NCI-H774 (cell line): ENCODE data around the gene SRSF10.
"Not testable (repeated sequence)": the region's sequence is repeated elsewhere in the genome, so short reads cannot be mapped to it uniquely, and the experiment has no call there.

ENCODE experiments used
- DNase-seq: peaks from one replicate; lab custom pipeline; 2025; lab: John Stamatoyannopoulos, UW

Gene SRSF10

GRCh38 chr1:23958810-23959460 lies 21.2 kb downstream of the SRSF10 start:
- peak; percentile 70 for DNase-seq

- DNase-seq: not testable (repeated sequence)
Observed at GRCh38 chr1:23958040-23958809, 21.9 kb downstream of the SRSF10 start.

GRCh38 chr1:23957096-23957495 lies 23.0 kb downstream of the SRSF10 start:
- no peak for DNase-seq

GRCh38 chr1:23953020-23953419 lies 27.1 kb downstream of the SRSF10 start:
- no peak for DNase-seq

GRCh38 chr1:23947366-23947765 lies 32.8 kb downstream of the SRSF10 start:
- DNase-seq: no peak

DNA sequence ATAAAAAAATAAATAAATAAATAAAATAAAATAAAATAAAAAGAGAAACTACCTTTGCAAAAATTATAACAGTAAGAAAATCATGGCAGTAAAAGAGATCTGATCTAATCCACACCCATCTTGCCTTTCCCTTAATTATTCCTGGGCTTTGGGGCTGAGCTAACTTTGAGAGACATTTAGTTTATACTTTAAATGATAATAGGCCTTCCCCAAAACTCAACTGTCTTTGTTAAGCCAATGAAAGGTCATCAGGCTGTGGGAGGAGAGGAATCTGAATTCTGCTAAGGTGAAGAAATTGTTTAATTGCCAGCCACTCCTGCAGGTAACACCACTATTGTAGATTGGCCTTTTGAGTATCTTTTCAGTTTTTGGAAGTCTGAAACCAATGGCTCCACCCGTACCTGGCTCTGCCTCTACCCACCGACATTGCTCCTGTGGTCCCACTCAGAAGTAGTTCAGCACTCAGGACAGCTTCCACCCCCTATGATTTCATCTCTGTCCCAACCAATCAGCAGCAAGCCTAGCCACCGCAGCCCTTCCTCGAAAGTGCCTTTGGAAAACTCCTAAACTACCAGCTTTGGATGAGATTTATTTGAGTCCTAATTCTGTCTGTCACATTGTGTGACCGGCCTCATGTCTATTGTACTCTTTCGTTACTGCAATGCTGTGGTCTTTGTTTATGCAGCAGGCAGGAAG lies 43.5 kb downstream of the SRSF10 start:
- DNase-seq: no peak

GRCh38 chr1:23931491-23931880 lies 48.6 kb downstream of the SRSF10 start:
- DNase-seq: no peak

- no peak for DNase-seq
Observed at GRCh38 chr1:23930861-23931490, 49.2 kb downstream of the SRSF10 start.

GRCh38 chr1:23930270-23930669 lies 49.9 kb downstream of the SRSF10 start:
- no peak for DNase-seq

GRCh38 chr1:23928789-23929188 lies 51.3 kb downstream of the SRSF10 start:
- DNase-seq: no peak

- DNase-seq: no peak
Observed at GRCh38 chr1:23927097-23927496, 53.0 kb downstream of the SRSF10 start.

DNA sequence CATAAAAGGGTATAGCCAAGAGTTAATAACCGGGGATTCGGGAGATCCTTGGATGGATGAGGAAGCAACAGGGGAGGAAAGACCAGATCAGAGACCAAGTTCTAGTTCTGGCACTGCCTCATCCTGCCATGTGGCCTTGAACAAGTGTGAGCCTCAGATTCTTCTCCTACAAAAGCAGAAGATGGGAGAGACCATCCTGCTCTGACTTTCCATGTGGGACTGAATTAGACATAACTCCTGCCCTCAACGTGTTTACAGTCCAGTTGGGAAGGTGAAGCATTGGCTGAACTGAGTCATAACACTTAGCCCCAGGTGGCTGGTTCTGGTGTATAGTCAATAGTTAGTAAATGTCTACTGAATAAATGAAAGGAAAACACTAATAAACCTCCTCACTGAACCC lies 54.8 kb downstream of the SRSF10 start:
- no peak for DNase-seq

DNA sequence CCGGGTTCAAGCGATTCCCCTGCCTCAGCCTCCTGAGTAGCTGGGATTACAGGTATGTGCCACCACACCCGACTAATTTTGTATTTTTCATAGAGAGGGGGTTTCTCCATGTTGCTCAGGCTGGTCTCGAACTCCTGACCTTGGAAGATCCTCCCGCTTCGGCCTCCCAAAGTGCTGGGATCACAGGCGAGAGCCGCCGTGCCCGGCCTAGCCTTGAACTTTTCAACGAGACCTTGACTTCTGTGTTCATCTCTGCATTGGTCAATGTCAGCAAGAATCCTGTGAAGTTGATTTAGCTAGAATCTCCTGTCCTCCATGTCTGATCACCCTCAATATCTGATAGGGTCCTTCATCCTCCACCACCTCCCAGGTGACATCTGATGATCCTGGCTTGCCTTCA lies 55.5 kb downstream of the SRSF10 start:
- no peak for DNase-seq

GRCh38 chr1:23923592-23924499 lies 56.3 kb downstream of the SRSF10 start:
- DNase-seq: no peak

DNA sequence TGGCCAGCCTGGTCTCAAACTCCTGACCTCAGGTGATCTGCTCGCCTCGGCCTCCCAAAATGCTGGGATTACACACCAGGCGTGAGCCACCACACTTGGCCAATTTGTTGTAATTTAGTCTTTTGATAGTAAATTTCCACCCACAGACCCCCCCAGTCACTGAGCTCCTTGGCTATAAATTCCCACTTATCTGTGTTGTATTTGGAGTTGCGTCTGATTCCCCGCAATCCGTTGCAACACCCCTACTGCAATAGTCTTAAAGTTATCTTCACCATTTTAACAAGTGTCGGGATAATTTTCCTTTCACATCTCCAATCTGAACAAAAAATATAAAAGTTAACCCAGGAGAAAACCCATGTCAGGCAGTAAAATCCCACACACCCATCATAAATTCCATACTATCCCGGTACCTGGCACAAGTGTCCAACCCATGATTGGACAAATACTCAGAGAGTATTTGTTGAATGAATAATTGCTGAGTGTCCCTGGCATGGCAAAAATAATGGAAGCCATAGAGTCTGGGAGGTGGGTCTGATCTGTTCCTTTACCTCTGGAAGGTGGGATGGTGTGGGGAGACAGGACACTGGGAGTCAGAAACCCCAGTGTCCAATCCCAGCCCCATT lies 57.7 kb downstream of the SRSF10 start:
- no peak for DNase-seq

- no peak for DNase-seq
Observed at GRCh38 chr1:23916209-23917131, 63.7 kb downstream of the SRSF10 start.

GRCh38 chr1:23915466-23915865 lies 64.7 kb downstream of the SRSF10 start:
- DNase-seq: no peak

DNA sequence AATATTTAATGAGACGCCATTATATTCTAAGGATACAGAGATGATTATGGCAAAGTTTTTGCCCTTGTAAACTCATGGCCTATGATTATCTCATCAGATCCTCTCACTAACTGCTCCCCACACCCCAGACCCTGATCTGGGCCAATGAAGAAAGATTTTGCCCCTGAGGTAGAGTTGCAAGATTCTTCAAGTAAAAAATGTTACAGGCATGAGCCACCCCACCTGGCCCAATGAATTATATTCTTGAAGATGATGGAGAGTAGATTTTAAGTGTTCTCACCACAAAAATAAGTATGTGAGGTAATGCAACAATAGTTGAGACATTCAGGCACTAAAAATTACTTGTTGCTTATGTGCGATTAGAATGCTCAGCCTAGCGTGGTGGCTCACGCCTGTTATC lies 65.2 kb downstream of the SRSF10 start:
- no peak for DNase-seq
